B cell (primary cell): Measurements from ENCODE around the gene ZNF521. TPM values are rescaled to one million over a fixed set of nuclear protein-coding genes. Genes with fewer than 3 reads are reported as not detected.

Source experiments
- ATAC-seq: fragments of 200-7000 bp; cut with Tn5 transposase; one replicate; pipeline ENCODE4 v1.10.0; 2021; ENCODE audit warnings: low read depth, mild to moderate bottlenecking, moderate number of reproducible peaks, moderate library complexity
- CTCF ChIA-PET: fragments of 350-600 bp; sonication (Branson Sonifier 250); formaldehyde crosslinking; loops from one replicate; lab custom pipeline; 2021; ENCODE audit warnings: antibody characterized with exemption, inconsistent platforms; lab: Charles Lee
- POLR2A ChIA-PET: fragments of 350-600 bp; sonication (Branson Sonifier 250); formaldehyde crosslinking; loops from one replicate; lab custom pipeline; 2021; ENCODE audit warnings: antibody characterized with exemption; lab: Charles Lee
- DNase-seq: peaks from one replicate; pipeline ENCODE4 v3.0.0; 2013
- H2AFZ ChIP-seq: 2 replicates; pipeline ENCODE4 v1.6.1; 2012; ENCODE audit warnings: mild to moderate bottlenecking, low read depth, low read length; ENCODE audit not compliant: insufficient read depth, poor library complexity, severe bottlenecking
- H3K27ac ChIP-seq, 2 donors: 1 replicate in 1 of 2; 2 replicates in 1 of 2; pipeline ENCODE4 v1.5.1; 2012 to 2013; ENCODE audit warnings: low read length in 2 of 2, mild to moderate bottlenecking in 2 of 2, moderate library complexity in 1 of 2
- H3K27me3 ChIP-seq, 4 experiments: fragments of 200-600 bp in 1 of 4; sonication (generic) in 1 of 4; replicated peaks in 1 of 4; 1 replicate in 2 of 4; 2 replicates in 2 of 4; pipeline versions ENCODE4 v1.6.1 to v1.7.0; 2013 to 2016; ENCODE audit warnings: low read length in 3 of 4, mild to moderate bottlenecking in 2 of 4, mixed read lengths in 1 of 4, moderate library complexity in 1 of 4; ENCODE audit not compliant: insufficient read depth in 4 of 4, control insufficient read depth in 3 of 4; ENCODE audit errors: control extremely low read depth in 1 of 4
- H3K36me3 ChIP-seq, 2 experiments: replicated peaks in 1 of 2; 1 replicate in 1 of 2; 2 replicates in 1 of 2; pipeline versions ENCODE4 v1.6.1 to v1.7.1; 2013; ENCODE audit warnings: low read length in 1 of 2; ENCODE audit not compliant: insufficient read depth in 2 of 2, control insufficient read depth in 1 of 2; ENCODE audit errors: control extremely low read depth in 1 of 2, extremely low read depth in 1 of 2
- H3K4me1 ChIP-seq, 2 donors: fragments of 200-600 bp in 1 of 2; sonication (generic) in 1 of 2; 1 replicate in 1 of 2; 2 replicates in 1 of 2; pipeline versions ENCODE4 v1.5.1 to v1.6.1; 2013 to 2017; ENCODE audit warnings: low read length in 2 of 2; ENCODE audit not compliant: control insufficient read depth in 2 of 2, insufficient read depth in 2 of 2
- H3K4me2 ChIP-seq: replicated peaks from 2 replicates; pipeline ENCODE3; 2012; ENCODE audit warnings: mild to moderate bottlenecking, low read depth, low read length; ENCODE audit not compliant: poor library complexity, severe bottlenecking
- H3K4me3 ChIP-seq, 5 experiments: fragments of 200-600 bp in 1 of 5; sonication (generic) in 1 of 5; 1 replicate in 3 of 5; 2 replicates in 2 of 5; pipeline versions ENCODE4 v1.5.1 to v1.7.0; 2011 to 2016; ENCODE audit warnings: low read length in 4 of 5, mild to moderate bottlenecking in 4 of 5, low read depth in 2 of 5, control low read depth in 1 of 5, moderate library complexity in 1 of 5; ENCODE audit not compliant: insufficient read depth in 1 of 5; ENCODE audit errors: control extremely low read depth in 1 of 5, extremely low read depth in 1 of 5
- H3K79me2 ChIP-seq: fragments of 200-600 bp; sonication (generic); one replicate; pipeline ENCODE4 v1.6.0; 2016; ENCODE audit warnings: low read length; ENCODE audit not compliant: control insufficient read depth, insufficient read depth
- H3K9ac ChIP-seq: fragments of 200-600 bp; sonication (generic); 2 replicates; pipeline ENCODE4 v1.6.1; 2017; ENCODE audit warnings: mild to moderate bottlenecking, low read length, moderate library complexity
- H3K9me3 ChIP-seq, 3 donors: one replicate each; pipeline versions ENCODE4 v1.6.1 to v1.7.1; 2013; ENCODE audit warnings: low read length in 2 of 3; ENCODE audit not compliant: control insufficient read depth in 2 of 3, insufficient read depth in 1 of 3; ENCODE audit errors: control extremely low read depth in 1 of 3
- H4K20me1 ChIP-seq: 2 replicates; pipeline ENCODE4 v1.6.0; 2012; ENCODE audit warnings: mild to moderate bottlenecking, low read length; ENCODE audit not compliant: insufficient read depth, control insufficient read depth, poor library complexity, severe bottlenecking
- H3K27ac Mint-ChIP-seq: one replicate; pipeline ENCODE4 v1.8.0; 2021; ENCODE audit warnings: mixed read lengths
- H3K27me3 Mint-ChIP-seq: one replicate; pipeline ENCODE4 v1.8.0; 2021; ENCODE audit warnings: mixed read lengths
- H3K4me1 Mint-ChIP-seq: one replicate; pipeline ENCODE4 v1.8.0; 2021; ENCODE audit warnings: mixed read lengths
- H3K4me3 Mint-ChIP-seq: one replicate; pipeline ENCODE4 v1.8.0; 2021; ENCODE audit warnings: mixed read lengths
- H3K9me3 Mint-ChIP-seq: one replicate; pipeline ENCODE4 v1.8.0; 2022; ENCODE audit warnings: mixed read lengths; ENCODE audit not compliant: insufficient read depth
- EZH2 ChIP-seq: IDR thresholded peaks from 2 replicates; pipeline ENCODE4 v1.6.1; 2012; ENCODE audit warnings: borderline replicate concordance, low read depth, mild to moderate bottlenecking, moderate library complexity, low read length; ENCODE audit not compliant: insufficient read depth, poor library complexity, severe bottlenecking
- WGBS: methylation state at CpG from one replicate; pipeline ENCODE4 v1.1.5; 2013; ENCODE audit warnings: missing lambda C conversion rate; ENCODE audit not compliant: insufficient coverage; 5-methylcytosine and 5-hydroxymethylcytosine counted together
- intact Hi-C: fragments of 100-400 bp; cut with micrococcal nuclease; formaldehyde crosslinking; loops from one replicate; pipeline ENCODE4 v1.10.0; 2022
- polyA plus RNA-seq: library from polyadenylated mRNA; depleted of rRNA; stranded (reverse); fragments of >200 nt; gene quantifications from 2 replicates; pipeline ENCODE4 v1.2.3, GENCODE V29; 2012
- total RNA-seq, 2 donors: library from RNA; stranded (reverse); fragments of 120-200 nt in 1 of 2; gene quantifications; 1 replicate in 1 of 2; 2 replicates in 1 of 2; pipeline versions ENCODE4 v1.2.3 to v1.2.4, GENCODE V29; 2013 to 2022
- TF ChIP-seq, protein P1 (sequence below): fragments of 200-600 bp; IDR thresholded peaks from one replicate; pipeline ENCODE4 v1.8.0; 2022; ENCODE audit warnings: antibody characterized with exemption, mild to moderate bottlenecking

ZNF521 gene
- total and polyA plus RNA-seq, 2 donors (not counting 1 experiment from before 2014, with no cell fraction given), result 0.04 to 9.0 TPM

DNA sequence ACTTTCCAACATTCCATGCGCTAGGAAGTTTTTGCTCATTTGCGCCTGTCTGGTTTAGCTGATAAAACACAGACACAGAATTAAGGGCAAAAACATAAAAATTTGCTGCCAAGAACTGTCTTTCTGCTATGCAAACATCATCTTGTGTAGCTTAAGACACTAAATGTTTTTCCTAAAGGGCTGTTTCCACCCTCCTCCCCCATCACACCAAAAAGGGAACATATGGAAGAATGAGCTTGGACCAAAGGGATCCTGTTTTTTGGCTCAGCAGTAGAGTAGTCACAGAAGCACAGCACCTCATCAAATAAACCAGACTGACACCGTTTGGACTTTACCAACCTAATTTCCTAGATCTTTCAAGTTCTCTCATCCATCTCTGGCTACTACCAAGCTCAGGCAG is 210.1 kb downstream of the ZNF521 start:
- no peak overlapping the region for H3K4me3 Mint-ChIP-seq
- intact Hi-C loops, result no loop called here
- no peak overlapping the region for H3K4me2 ChIP-seq
- ChIA-PET CTCF (no interaction called here), POLR2A (no interaction called here)
- no peak overlapping the region for H3K27ac Mint-ChIP-seq
- H4K20me1 ChIP-seq, result no peaks in the 10 kb centered on the region
- no peaks in the 10 kb centered on the region for H3K9me3 Mint-ChIP-seq
- no peak for DNase-seq
- no peaks in the 10 kb centered on the region for H3K4me1 Mint-ChIP-seq
- H3K27me3 Mint-ChIP-seq, result peaks cover 7% of the 10 kb centered on the region
- no peaks in the 10 kb centered on the region for H3K36me3 ChIP-seq
- H2AFZ ChIP-seq, result no peak overlapping the region
- no peaks in the 10 kb centered on the region for H3K4me1 ChIP-seq
- H3K27ac ChIP-seq, result no peak overlapping the region
- no peak overlapping the region for H3K4me3 ChIP-seq
- no peak for ATAC-seq
- no peaks in the 10 kb centered on the region for H3K79me2 ChIP-seq
- no peaks in the 10 kb centered on the region for H3K9me3 ChIP-seq
- TF ChIP-seq, protein P1, sequence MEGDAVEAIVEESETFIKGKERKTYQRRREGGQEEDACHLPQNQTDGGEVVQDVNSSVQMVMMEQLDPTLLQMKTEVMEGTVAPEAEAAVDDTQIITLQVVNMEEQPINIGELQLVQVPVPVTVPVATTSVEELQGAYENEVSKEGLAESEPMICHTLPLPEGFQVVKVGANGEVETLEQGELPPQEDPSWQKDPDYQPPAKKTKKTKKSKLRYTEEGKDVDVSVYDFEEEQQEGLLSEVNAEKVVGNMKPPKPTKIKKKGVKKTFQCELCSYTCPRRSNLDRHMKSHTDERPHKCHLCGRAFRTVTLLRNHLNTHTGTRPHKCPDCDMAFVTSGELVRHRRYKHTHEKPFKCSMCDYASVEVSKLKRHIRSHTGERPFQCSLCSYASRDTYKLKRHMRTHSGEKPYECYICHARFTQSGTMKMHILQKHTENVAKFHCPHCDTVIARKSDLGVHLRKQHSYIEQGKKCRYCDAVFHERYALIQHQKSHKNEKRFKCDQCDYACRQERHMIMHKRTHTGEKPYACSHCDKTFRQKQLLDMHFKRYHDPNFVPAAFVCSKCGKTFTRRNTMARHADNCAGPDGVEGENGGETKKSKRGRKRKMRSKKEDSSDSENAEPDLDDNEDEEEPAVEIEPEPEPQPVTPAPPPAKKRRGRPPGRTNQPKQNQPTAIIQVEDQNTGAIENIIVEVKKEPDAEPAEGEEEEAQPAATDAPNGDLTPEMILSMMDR, result no peak
- TF ChIP-seq EZH2, result no peak
- H3K9ac ChIP-seq, result no peak overlapping the region
- no peaks in the 10 kb centered on the region for H3K27me3 ChIP-seq
- WGBS, result 96% methylated on average over 3 of the region's 3 CpGs

DNA sequence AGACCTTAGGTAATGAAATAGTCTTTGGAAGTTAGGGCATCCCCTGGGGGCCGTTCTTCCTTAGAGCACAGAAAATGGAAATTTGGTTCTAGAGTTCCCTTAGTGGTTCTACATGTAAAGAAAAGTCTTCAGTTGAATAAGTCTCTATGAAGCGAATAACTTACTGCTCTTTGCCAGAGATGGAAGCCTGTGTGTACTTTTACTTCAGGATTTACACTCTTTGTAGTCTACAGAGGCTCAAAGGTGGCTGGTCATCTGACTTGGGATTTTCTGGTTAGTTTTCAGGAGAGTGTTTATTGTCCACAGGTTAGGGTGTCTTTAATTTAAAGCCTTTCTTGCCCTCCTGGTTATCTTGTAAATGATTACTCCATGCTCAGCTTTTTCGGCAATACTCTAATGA is 210.6 kb downstream of the ZNF521 start:
- H3K4me2 ChIP-seq, result no peak overlapping the region
- Mint-ChIP-seq H3K4me3 (no peak overlapping the region), H3K27ac (no peak overlapping the region), H3K9me3 (no peaks in the 10 kb centered on the region), H3K27me3 (peaks cover 8% of the 10 kb centered on the region), H3K4me1 (no peaks in the 10 kb centered on the region)
- no peaks in the 10 kb centered on the region for H3K79me2 ChIP-seq
- DNase-seq (no peak), ATAC-seq (no peak)
- H3K27me3 ChIP-seq, result no peaks in the 10 kb centered on the region
- no peak overlapping the region for H3K4me3 ChIP-seq
- ChIA-PET POLR2A (no interaction called here), CTCF (no interaction called here)
- no peaks in the 10 kb centered on the region for H3K9me3 ChIP-seq
- no peak overlapping the region for H3K27ac ChIP-seq
- no peak overlapping the region for H2AFZ ChIP-seq
- no peak overlapping the region for H3K9ac ChIP-seq
- TF ChIP-seq EZH2, result no peak
- TF ChIP-seq, protein P1, result no peak
- intact Hi-C loops, result no loop called here
- WGBS, result 100% methylated on average over 2 of the region's 3 CpGs
- no peaks in the 10 kb centered on the region for H3K4me1 ChIP-seq
- H3K36me3 ChIP-seq, result no peaks in the 10 kb centered on the region
- H4K20me1 ChIP-seq, result no peaks in the 10 kb centered on the region
